IMR-90 (cell line): Measurements from ENCODE around the gene SECISBP2.

ENCODE experiments used
- CEBPB ChIP-seq: IDR thresholded peaks from 2 replicates; pipeline ENCODE4 v1.6.1; 2012; ENCODE audit warnings: low read depth, low read length, improper control_type of control experiment
- CTCF ChIP-seq: conservative IDR thresholded peaks from 2 replicates; pipeline ENCODE4 v1.5.1; 2012; ENCODE audit warnings: mild to moderate bottlenecking, low read depth, low read length, improper control_type of control experiment
- FOS ChIP-seq: fragments of 150-350 bp; IDR thresholded peaks from 2 replicates; pipeline ENCODE4 v1.6.1; 2016; ENCODE audit warnings: low read depth, low read length
- MXI1 ChIP-seq: IDR thresholded peaks from 2 replicates; pipeline ENCODE4 v1.6.1; 2012; ENCODE audit warnings: low read depth, mild to moderate bottlenecking, low read length, moderate library complexity, borderline replicate concordance
- NFE2L2 ChIP-seq: fragments of 150-350 bp; IDR thresholded peaks from 2 replicates; pipeline ENCODE4 v1.6.1; 2016; ENCODE audit warnings: low read depth, mild to moderate bottlenecking, low read length
- POLR2A ChIP-seq: IDR thresholded peaks from 2 replicates; pipeline ENCODE4 v1.6.1; 2012; ENCODE audit warnings: mild to moderate bottlenecking, low read depth, low read length
- RAD21 ChIP-seq: IDR thresholded peaks from 2 replicates; pipeline ENCODE4 v1.6.1; 2012; ENCODE audit warnings: low read length, improper control_type of control experiment
- RCOR1 ChIP-seq: IDR thresholded peaks from 2 replicates; pipeline ENCODE4 v1.6.1; 2012; ENCODE audit warnings: mild to moderate bottlenecking, low read length, improper control_type of control experiment; ENCODE audit not compliant: insufficient replicate concordance
- RFX5 ChIP-seq: IDR thresholded peaks from 2 replicates; pipeline ENCODE4 v1.8.0; 2012; ENCODE audit warnings: low read depth, mild to moderate bottlenecking, low read length, moderate library complexity
- USF2 ChIP-seq: fragments of 150-350 bp; IDR thresholded peaks from 2 replicates; pipeline ENCODE4 v1.6.1; 2017; ENCODE audit warnings: mild to moderate bottlenecking, antibody characterized with exemption, low read length, low read depth

GRCh38 chr9:89291741-89292140, 26.6 kb upstream of the SECISBP2 start:
- TF ChIP-seq NFE2L2 = no peak
- no peak for TF ChIP-seq MXI1
- TF ChIP-seq FOS = no peak
- TF ChIP-seq CTCF = no peak
- TF ChIP-seq RFX5 = no peak
- no peak for TF ChIP-seq POLR2A
- TF ChIP-seq CEBPB = no peak
- no peak for TF ChIP-seq USF2
- no peak for TF ChIP-seq RAD21
- TF ChIP-seq RCOR1 = no peak
